Parathyroid adenoma (tissue), 2 donors: ENCODE results near the gene MBD3L2.
"Not testable (repeated sequence)": the region's sequence is repeated elsewhere in the genome, so short reads cannot be mapped to it uniquely, and the experiment has no call there.

Experiments used
- H2AFZ ChIP-seq: fragments of 300-600 bp; sonication (generic); one replicate; pipeline ENCODE4 v1.7.0; 2017; ENCODE audit warnings: antibody characterized with exemption, mild to moderate bottlenecking
- H3K27ac ChIP-seq: fragments of 300-600 bp; sonication (generic); one replicate; pipeline ENCODE4 v1.7.0; 2017
- H3K27me3 ChIP-seq: fragments of 300-600 bp; sonication (generic); one replicate; pipeline ENCODE4 v1.7.0; 2017; ENCODE audit warnings: low read length; ENCODE audit not compliant: control insufficient read depth, insufficient read depth
- H3K36me3 ChIP-seq: fragments of 300-600 bp; sonication (generic); one replicate; pipeline ENCODE4 v1.7.0; 2017; ENCODE audit warnings: low read length; ENCODE audit not compliant: control insufficient read depth, insufficient read depth
- H3K4me1 ChIP-seq: fragments of 300-600 bp; sonication (generic); one replicate; pipeline ENCODE4 v1.7.0; 2017; ENCODE audit warnings: control low read depth
- H3K4me2 ChIP-seq: fragments of 300-600 bp; sonication (generic); one replicate; pipeline ENCODE4 v1.7.0; 2017; ENCODE audit warnings: low read length
- H3K4me3 ChIP-seq: fragments of 300-600 bp; sonication (generic); one replicate; pipeline ENCODE4 v1.7.0; 2017; ENCODE audit warnings: low read depth, low read length
- H3K79me2 ChIP-seq: fragments of 300-600 bp; sonication (generic); one replicate; pipeline ENCODE4 v1.7.0; 2017; ENCODE audit warnings: control low read depth
- H3K9ac ChIP-seq: fragments of 300-600 bp; sonication (generic); one replicate; pipeline ENCODE4 v1.7.0; 2017; ENCODE audit warnings: mild to moderate bottlenecking
- H3K9me3 ChIP-seq: fragments of 300-600 bp; sonication (generic); one replicate; pipeline ENCODE4 v1.7.0; 2017; ENCODE audit warnings: low read length; ENCODE audit not compliant: control insufficient read depth
- TF ChIP-seq, protein P1 (sequence below): fragments of 300-600 bp; sonication (generic); IDR thresholded peaks from one replicate; pipeline ENCODE4 v1.7.0; 2017; ENCODE audit warnings: antibody characterized with exemption, mild to moderate bottlenecking
- donor health status: primary hyperparathyroidism.

Gene MBD3L2

DNA sequence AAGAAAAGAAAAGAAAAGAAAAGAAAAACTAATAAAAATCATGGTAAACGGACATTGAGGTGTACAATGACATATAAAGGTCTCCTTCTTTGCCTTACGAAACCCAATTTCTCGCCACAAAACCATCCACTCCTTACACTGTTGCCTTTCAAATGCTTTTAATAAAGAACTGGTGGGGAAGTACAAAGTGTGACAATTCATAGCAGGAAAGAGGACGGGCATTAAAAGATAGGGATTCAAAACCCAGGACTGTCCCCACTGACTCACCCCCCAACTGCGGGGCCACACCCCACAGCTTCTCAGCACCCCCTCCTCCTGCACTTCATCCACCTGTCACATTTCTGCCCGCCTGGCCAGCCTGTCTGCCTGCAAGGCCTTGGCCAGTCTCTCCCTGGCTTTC, 30.3 kb upstream of the MBD3L2 start:
- Histone ChIP-seq H3K4me2 (no peak overlapping the region), H3K27me3 (no peaks in the 10 kb centered on the region), H3K36me3 (no peaks in the 10 kb centered on the region), H3K4me1 (no peaks in the 10 kb centered on the region), H2AFZ (no peak overlapping the region), H3K4me3 (no peak overlapping the region), H3K79me2 (no peaks in the 10 kb centered on the region), H3K27ac (no peak overlapping the region), H3K9me3 (no peaks in the 10 kb centered on the region), H3K9ac (no peak overlapping the region)
- TF ChIP-seq, protein P1, sequence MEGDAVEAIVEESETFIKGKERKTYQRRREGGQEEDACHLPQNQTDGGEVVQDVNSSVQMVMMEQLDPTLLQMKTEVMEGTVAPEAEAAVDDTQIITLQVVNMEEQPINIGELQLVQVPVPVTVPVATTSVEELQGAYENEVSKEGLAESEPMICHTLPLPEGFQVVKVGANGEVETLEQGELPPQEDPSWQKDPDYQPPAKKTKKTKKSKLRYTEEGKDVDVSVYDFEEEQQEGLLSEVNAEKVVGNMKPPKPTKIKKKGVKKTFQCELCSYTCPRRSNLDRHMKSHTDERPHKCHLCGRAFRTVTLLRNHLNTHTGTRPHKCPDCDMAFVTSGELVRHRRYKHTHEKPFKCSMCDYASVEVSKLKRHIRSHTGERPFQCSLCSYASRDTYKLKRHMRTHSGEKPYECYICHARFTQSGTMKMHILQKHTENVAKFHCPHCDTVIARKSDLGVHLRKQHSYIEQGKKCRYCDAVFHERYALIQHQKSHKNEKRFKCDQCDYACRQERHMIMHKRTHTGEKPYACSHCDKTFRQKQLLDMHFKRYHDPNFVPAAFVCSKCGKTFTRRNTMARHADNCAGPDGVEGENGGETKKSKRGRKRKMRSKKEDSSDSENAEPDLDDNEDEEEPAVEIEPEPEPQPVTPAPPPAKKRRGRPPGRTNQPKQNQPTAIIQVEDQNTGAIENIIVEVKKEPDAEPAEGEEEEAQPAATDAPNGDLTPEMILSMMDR = no peak

DNA sequence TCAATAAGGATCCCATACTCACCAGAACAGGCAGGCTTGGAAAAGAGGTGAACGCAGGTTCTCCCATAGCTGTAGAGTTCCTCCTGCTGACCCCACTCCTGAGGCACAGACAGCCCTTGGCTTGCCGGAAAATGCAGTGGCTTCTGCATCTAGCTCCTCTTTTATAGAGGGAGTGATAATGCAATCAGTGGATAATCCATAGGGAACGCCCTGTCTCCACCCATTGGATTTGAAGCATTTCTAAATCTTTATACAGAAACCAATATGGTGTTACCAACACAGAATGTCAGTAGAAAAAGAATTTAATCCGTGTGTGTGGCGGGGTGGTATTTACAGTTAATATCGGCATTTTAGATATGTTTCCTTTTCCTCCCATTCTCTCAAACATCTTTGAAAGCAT, 27.8 kb upstream of the MBD3L2 start, which contains the start of gene MBD3L2B:
Gene MBD3L2B (minus strand): TSS at position 101 of the 400 bp plus-strand sequence. CDS start 34 bp downstream, at position 67.
- not testable (repeated sequence) for H2AFZ ChIP-seq, H3K4me3 ChIP-seq, H3K27ac ChIP-seq, H3K9me3 ChIP-seq, H3K79me2 ChIP-seq, H3K27me3 ChIP-seq, H3K36me3 ChIP-seq, H3K4me1 ChIP-seq, H3K4me2 ChIP-seq, H3K9ac ChIP-seq

DNA sequence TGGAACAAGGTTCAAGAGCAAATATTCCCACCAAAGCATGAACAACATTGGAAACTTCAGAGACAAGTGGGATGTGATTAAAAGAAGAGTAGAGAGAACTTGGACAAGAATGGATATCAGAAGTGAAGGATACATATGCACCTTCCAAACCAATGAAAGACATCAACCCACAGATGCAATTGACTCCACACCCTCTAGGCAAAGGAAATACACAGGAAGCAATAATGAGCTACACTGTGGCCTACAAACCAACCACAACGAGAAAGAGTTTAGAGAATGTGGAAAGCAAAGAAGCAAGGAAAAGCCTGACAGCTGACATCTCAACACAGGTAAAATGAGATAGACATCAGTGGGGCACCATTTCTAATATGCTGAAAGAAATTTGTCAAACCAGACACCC, 20.3 kb upstream of the MBD3L2 start:
- not testable (repeated sequence) for H3K9me3 ChIP-seq, H3K4me3 ChIP-seq, H3K27ac ChIP-seq, H3K9ac ChIP-seq, H3K27me3 ChIP-seq, H3K36me3 ChIP-seq, H3K79me2 ChIP-seq, H3K4me1 ChIP-seq, H3K4me2 ChIP-seq, H2AFZ ChIP-seq

DNA sequence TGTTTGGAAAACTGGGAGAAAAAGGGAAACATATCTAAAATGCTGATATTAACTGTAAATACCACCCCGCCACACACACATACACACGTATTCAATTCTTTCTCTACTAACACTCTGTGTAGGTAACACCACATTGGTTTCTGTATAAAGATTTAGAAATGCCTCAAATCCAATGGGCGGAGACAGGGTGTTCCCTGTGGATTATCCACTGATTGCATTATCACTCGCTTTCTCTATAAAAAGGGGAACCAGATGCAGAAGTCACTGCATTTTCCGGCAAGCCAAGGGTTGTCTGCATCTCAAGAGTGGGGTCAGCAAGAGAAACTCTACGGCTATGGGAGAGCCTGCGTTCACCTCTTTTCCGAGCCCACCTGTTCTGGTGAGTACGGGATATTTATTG, 18.8 kb upstream of the MBD3L2 start, which contains the start of gene MBD3L5:
Gene MBD3L5 (plus strand): TSS at position 301 of the 400 bp plus-strand sequence. CDS start 34 bp downstream, at position 335.
- not testable (repeated sequence) for H2AFZ ChIP-seq, H3K9ac ChIP-seq, H3K4me3 ChIP-seq, H3K4me1 ChIP-seq, H3K4me2 ChIP-seq, H3K27me3 ChIP-seq, H3K27ac ChIP-seq, H3K79me2 ChIP-seq, H3K9me3 ChIP-seq, H3K36me3 ChIP-seq

DNA sequence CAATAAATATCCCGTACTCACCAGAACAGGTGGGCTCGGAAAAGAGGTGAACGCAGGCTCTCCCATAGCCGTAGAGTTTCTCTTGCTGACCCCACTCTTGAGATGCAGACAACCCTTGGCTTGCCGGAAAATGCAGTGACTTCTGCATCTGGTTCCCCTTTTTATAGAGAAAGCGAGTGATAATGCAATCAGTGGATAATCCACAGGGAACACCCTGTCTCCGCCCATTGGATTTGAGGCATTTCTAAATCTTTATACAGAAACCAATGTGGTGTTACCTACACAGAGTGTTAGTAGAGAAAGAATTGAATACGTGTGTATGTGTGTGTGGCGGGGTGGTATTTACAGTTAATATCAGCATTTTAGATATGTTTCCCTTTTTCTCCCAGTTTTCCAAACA, 9.0 kb upstream of the MBD3L2 start, which contains the start of gene MBD3L4:
Gene MBD3L4 (minus strand): TSS at position 101 of the 400 bp plus-strand sequence. CDS start 35 bp downstream, at position 66.
- H3K36me3 ChIP-seq, H3K9ac ChIP-seq, H2AFZ ChIP-seq, H3K79me2 ChIP-seq, H3K4me2 ChIP-seq, H3K4me3 ChIP-seq, H3K4me1 ChIP-seq, H3K27me3 ChIP-seq, H3K9me3 ChIP-seq, H3K27ac ChIP-seq: not testable (repeated sequence)

DNA sequence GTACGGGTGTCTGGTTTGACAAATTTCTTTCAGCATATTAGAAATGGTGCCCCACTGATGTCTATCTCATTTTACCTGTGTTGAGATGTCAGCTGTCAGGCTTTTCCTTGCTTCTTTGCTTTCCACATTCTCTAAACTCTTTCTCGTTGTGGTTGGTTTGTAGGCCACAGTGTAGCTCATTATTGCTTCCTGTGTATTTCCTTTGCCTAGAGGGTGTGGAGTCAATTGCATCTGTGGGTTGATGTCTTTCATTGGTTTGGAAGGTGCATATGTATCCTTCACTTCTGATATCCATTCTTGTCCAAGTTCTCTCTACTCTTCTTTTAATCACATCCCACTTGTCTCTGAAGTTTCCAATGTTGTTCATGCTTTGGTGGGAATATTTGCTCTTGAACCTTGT, 7.6 kb upstream of the MBD3L2 start:
- H3K36me3 ChIP-seq, H3K27me3 ChIP-seq, H2AFZ ChIP-seq, H3K79me2 ChIP-seq, H3K27ac ChIP-seq, H3K4me2 ChIP-seq, H3K4me3 ChIP-seq, H3K9me3 ChIP-seq, H3K4me1 ChIP-seq, H3K9ac ChIP-seq: not testable (repeated sequence)

DNA sequence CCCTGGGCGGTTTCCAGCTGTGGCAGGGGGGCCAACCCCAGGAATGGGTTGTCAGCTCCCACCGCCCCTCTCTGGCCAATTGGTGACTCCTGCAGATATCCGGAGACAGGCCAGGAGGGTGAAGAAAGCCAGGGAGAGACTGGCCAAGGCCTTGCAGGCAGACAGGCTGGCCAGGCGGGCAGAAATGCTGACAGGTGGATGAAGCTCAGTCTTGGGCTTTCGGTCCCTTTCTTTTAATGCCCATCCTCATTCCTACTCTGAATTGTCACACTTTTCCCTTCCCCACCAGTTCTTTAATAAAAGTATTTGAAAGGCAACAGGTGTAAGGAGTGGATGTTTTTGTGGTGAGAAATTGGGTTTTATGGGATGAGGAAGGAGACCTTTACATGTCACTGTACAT, 2.3 kb downstream of the MBD3L2 start:
- not testable (repeated sequence) for H3K36me3 ChIP-seq, H3K4me1 ChIP-seq, H3K4me3 ChIP-seq, H3K79me2 ChIP-seq, H2AFZ ChIP-seq, H3K27me3 ChIP-seq, H3K9me3 ChIP-seq, H3K27ac ChIP-seq, H3K4me2 ChIP-seq, H3K9ac ChIP-seq

DNA sequence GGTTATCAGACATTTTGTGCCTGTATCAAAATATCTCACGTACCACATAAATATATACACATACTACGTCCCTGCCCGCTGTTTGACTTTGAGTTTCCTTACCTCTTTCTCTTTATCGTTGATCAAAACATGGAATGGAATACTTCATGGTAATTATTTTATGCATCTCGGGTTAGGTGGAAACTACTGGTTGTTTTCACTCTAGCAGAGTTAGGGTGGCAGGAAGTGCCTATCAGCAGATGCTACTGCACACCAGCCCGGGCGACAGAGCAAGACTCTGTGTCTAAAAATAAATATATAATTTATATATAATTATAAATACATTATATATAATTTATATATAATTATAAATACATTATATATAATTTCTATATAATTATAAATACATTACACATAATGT, 3.8 kb downstream of the MBD3L2 start:
- not testable (repeated sequence) for H3K36me3 ChIP-seq, H3K27ac ChIP-seq, H3K79me2 ChIP-seq, H3K4me3 ChIP-seq, H3K4me2 ChIP-seq, H3K9ac ChIP-seq, H2AFZ ChIP-seq, H3K9me3 ChIP-seq, H3K4me1 ChIP-seq, H3K27me3 ChIP-seq

DNA sequence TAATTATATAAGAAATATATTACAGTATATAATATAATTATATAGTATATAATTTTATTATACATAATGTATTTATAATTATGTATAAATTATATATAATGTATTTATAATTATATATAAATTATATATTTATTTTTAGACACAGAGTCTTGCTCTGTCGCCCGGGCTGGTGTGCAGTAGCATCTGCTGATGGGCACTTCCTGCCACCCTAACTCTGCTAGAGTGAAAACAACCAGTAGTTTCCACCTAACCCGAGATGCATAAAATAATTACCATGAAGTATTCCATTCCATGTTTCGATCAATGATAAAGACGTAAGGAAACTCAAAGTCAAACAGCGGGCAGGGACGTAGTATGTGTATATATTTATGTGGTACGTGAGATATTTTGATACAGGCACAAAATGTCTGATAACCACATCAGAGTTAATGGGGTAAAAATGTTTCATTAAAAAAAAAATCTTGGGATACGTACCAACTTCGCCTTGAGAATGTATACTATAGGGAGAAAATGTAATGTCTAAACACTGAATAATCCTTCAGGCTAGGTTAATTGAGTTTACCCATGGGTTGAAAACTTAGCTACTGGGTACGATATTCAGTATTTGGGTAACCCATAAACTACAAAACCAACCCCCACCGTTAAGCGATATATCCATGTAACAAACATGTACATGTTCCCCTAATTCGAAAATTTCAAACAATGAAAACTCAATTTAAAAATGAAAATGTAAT, 5.7 kb downstream of the MBD3L2 start:
- H3K27me3 ChIP-seq, H3K4me3 ChIP-seq, H3K36me3 ChIP-seq, H3K27ac ChIP-seq, H3K9me3 ChIP-seq, H3K4me2 ChIP-seq, H3K79me2 ChIP-seq, H3K4me1 ChIP-seq, H2AFZ ChIP-seq, H3K9ac ChIP-seq: not testable (repeated sequence)

DNA sequence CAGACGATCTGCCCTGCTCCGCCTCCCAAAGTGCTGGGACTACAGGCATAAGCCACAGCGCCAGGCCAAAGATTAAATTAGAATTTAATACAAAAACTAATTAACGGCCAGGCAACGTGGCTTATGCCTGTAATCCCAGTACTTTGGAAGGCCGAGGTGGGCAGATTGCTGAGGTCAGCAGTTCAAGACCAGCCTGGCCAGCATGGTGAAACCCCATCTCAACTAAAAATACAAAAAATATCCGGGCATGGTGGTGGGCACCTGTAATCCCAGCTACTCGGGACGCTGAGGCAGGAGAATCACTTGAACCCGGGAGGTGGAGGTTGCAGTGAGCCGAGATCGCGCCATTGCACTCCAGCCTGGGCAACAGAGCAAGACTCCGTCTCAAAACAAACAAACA, 6.6 kb downstream of the MBD3L2 start:
- H3K4me3 ChIP-seq, H3K4me2 ChIP-seq, H3K27me3 ChIP-seq, H3K36me3 ChIP-seq, H3K79me2 ChIP-seq, H3K4me1 ChIP-seq, H2AFZ ChIP-seq, H3K9me3 ChIP-seq, H3K27ac ChIP-seq, H3K9ac ChIP-seq: not testable (repeated sequence)
